ENCODE results near the gene SLC34A3. TPM values are rescaled to one million over a fixed set of nuclear protein-coding genes. Genes with fewer than 3 reads are reported as not detected.

The SLC34A3 gene
- total RNA-seq, 1 donor from 2014 or later, result not detected

GRCh38 chr9:137278721-137279711, 48.3 kb downstream of the SLC34A3 start:
- no peak for TF ChIP-seq CTCF (IDR thresholded peaks at IDR 0.05)
- ATAC-seq (ENCODE audit: low read depth), result no peak
- ChIA-PET POLR2A (no interaction called here), CTCF (no interaction called here)
- H3K27me3 Mint-ChIP-seq, result no peaks in the 10 kb centered on the region
- peaks cover 55% of the 10 kb centered on the region for H3K4me1 Mint-ChIP-seq
- H3K36me3 Mint-ChIP-seq (ENCODE audit: low read depth), result peaks cover 8% of the 10 kb centered on the region
- no peak overlapping the region for H3K4me3 Mint-ChIP-seq
- DNase-seq, result no peak
- intact Hi-C loops (cut with micrococcal nuclease), result loop anchor here (5.0 kb wide), 1 partner anchor 152 kb away; no protein-coding TSS in a partner anchor
- H3K9me3 Mint-ChIP-seq, result no peaks in the 10 kb centered on the region
- no peak overlapping the region for H3K27ac Mint-ChIP-seq

GRCh38 chr9:137279741-137280473, 49.2 kb downstream of the SLC34A3 start:
- no peak for ATAC-seq (ENCODE audit: low read depth)
- no peaks in the 10 kb centered on the region for H3K27me3 Mint-ChIP-seq
- no peak for DNase-seq
- peaks cover 8% of the 10 kb centered on the region for H3K36me3 Mint-ChIP-seq (ENCODE audit: low read depth)
- peaks cover 47% of the 10 kb centered on the region for H3K4me1 Mint-ChIP-seq
- ChIA-PET POLR2A (interaction anchor here (0.8 to 1.0 kb wide), 2 partner anchors 11 to 40 kb away, joined by 3 to 4 read pairs; no protein-coding TSS in a partner anchor), CTCF (interaction anchor here (0.9 kb wide), 1 partner anchor 43 kb away, joined by 5 read pairs; no protein-coding TSS in a partner anchor)
- no peak for TF ChIP-seq CTCF (IDR thresholded peaks at IDR 0.05)
- no peak overlapping the region for H3K27ac Mint-ChIP-seq
- H3K9me3 Mint-ChIP-seq, result no peaks in the 10 kb centered on the region
- no peak overlapping the region for H3K4me3 Mint-ChIP-seq
- intact Hi-C loops (cut with micrococcal nuclease), result loop anchor here (1.0 to 5.0 kb wide), 2 partner anchors 44 to 153 kb away; no protein-coding TSS in a partner anchor

GRCh38 chr9:137280474-137281344, 50.0 kb downstream of the SLC34A3 start:
- no peak for DNase-seq
- intact Hi-C loops (cut with micrococcal nuclease), result loop anchor here (1.0 kb wide), 1 partner anchor 44 kb away; no protein-coding TSS in a partner anchor
- Mint-ChIP-seq H3K9me3 (no peaks in the 10 kb centered on the region), H3K4me1 (peaks cover 39% of the 10 kb centered on the region), H3K27ac (no peak overlapping the region), H3K27me3 (no peaks in the 10 kb centered on the region), H3K4me3 (no peak overlapping the region), H3K36me3 (ENCODE audit: low read depth) (peaks cover 8% of the 10 kb centered on the region)
- CTCF ChIA-PET, result interaction anchor here (0.9 kb wide), 1 partner anchor 44 kb away, joined by 5 read pairs; no protein-coding TSS in a partner anchor
- ATAC-seq (ENCODE audit: low read depth), result peak; percentile 30
- POLR2A ChIA-PET, result interaction anchor here (0.8 to 1.0 kb wide), 2 partner anchors 12 to 41 kb away, joined by 3 to 4 read pairs; no protein-coding TSS in a partner anchor
- no peak for TF ChIP-seq CTCF (IDR thresholded peaks at IDR 0.05)

GRCh38 chr9:137281345-137282116, 50.8 kb downstream of the SLC34A3 start:
- DNase-seq, result no peak
- Mint-ChIP-seq H3K36me3 (ENCODE audit: low read depth) (peaks cover 8% of the 10 kb centered on the region), H3K4me1 (peaks cover 42% of the 10 kb centered on the region), H3K4me3 (no peak overlapping the region), H3K9me3 (no peaks in the 10 kb centered on the region), H3K27ac (no peak overlapping the region), H3K27me3 (no peaks in the 10 kb centered on the region)
- ChIA-PET POLR2A (no interaction called here), CTCF (interaction anchor here (1.5 kb wide), 1 partner anchor 45 kb away, joined by 4 read pairs; no protein-coding TSS in a partner anchor)
- no peak for ATAC-seq (ENCODE audit: low read depth)
- intact Hi-C loops (cut with micrococcal nuclease), result no loop called here
- TF ChIP-seq CTCF (IDR thresholded peaks at IDR 0.05), result no peak

Other genes starting within 250 kb of the SLC34A3 start
- gene LCNL1, start 247.9 kb upstream of the SLC34A3 start, total RNA-seq, result not detected in 2 replicates
- gene PAXX, start 238.5 kb upstream of the SLC34A3 start, total RNA-seq, result 43.4 and 47.8 TPM in 2 replicates
- gene CLIC3, start 234.3 kb upstream of the SLC34A3 start, total RNA-seq, result not detected in 2 replicates
- gene ABCA2, start 202.7 kb upstream of the SLC34A3 start, total RNA-seq, result 4.5 and 7.5 TPM in 2 replicates
- 3.9 and 5.0 TPM in 2 replicates for gene FUT7, start 198.8 kb upstream of the SLC34A3 start, total RNA-seq
- gene NPDC1, start 184.7 kb upstream of the SLC34A3 start, total RNA-seq, result 0.18 TPM in 1 of 2 replicates, not detected in the other
- gene ENTPD2, start 176.8 kb upstream of the SLC34A3 start, total RNA-seq, result not detected in 2 replicates
- gene SAPCD2, start 160.3 kb upstream of the SLC34A3 start, total RNA-seq, result 0.80 and 0.81 TPM in 2 replicates
- 13.4 and 17.2 TPM in 2 replicates for gene UAP1L1, start 153.4 kb upstream of the SLC34A3 start, total RNA-seq
- 33.6 and 37.7 TPM in 2 replicates for gene MAN1B1, start 143.9 kb upstream of the SLC34A3 start, total RNA-seq
- 254 and 259 TPM in 2 replicates for gene DPP7, start 116.2 kb upstream of the SLC34A3 start, total RNA-seq
- 0.22 TPM in 1 of 2 replicates, not detected in the other for gene GRIN1, start 91.7 kb upstream of the SLC34A3 start, total RNA-seq
- gene LRRC26, start 60.9 kb upstream of the SLC34A3 start, total RNA-seq, result 0.31 TPM in 1 of 2 replicates, not detected in the other
- not detected in 2 replicates for gene TMEM210, start 58.8 kb upstream of the SLC34A3 start, total RNA-seq
- gene ANAPC2, start 42.3 kb upstream of the SLC34A3 start, total RNA-seq, result 75.7 and 93.9 TPM in 2 replicates
- gene SSNA1, start 42.2 kb upstream of the SLC34A3 start, total RNA-seq, result 71.9 and 76.8 TPM in 2 replicates
- 9.3 and 11.4 TPM in 2 replicates for gene TPRN, start 30.2 kb upstream of the SLC34A3 start, total RNA-seq
- gene TMEM203, start 25.3 kb upstream of the SLC34A3 start, total RNA-seq, result 32.7 and 34.1 TPM in 2 replicates
- 27.5 and 38.7 TPM in 2 replicates for gene NDOR1, start 25.2 kb upstream of the SLC34A3 start, total RNA-seq
- gene RNF208, start 8.7 kb upstream of the SLC34A3 start, total RNA-seq, result 1.1 and 1.9 TPM in 2 replicates
- 0.39 and 0.53 TPM in 2 replicates for gene CYSRT1, start 5.7 kb upstream of the SLC34A3 start, total RNA-seq
- not detected in 2 replicates for gene RNF224, start 3.4 kb upstream of the SLC34A3 start, total RNA-seq
- 182 and 197 TPM in 2 replicates for gene TUBB4B, start 10.4 kb downstream of the SLC34A3 start, total RNA-seq
- 0.37 TPM in 1 of 2 replicates, not detected in the other for gene STPG3, start 20.4 kb downstream of the SLC34A3 start, total RNA-seq
- gene NELFB, start 24.4 kb downstream of the SLC34A3 start, total RNA-seq, result 56.1 and 58.2 TPM in 2 replicates
- gene TOR4A, start 46.8 kb downstream of the SLC34A3 start, total RNA-seq, result 7.9 and 9.1 TPM in 2 replicates
- 1.9 and 3.0 TPM in 2 replicates for gene NRARP, start 71.4 kb downstream of the SLC34A3 start, total RNA-seq
- gene EXD3, start 192.3 kb downstream of the SLC34A3 start, total RNA-seq, result 8.4 and 12.8 TPM in 2 replicates
- 2.6 and 3.9 TPM in 2 replicates for gene NOXA1, start 192.5 kb downstream of the SLC34A3 start, total RNA-seq
- not detected in 2 replicates for gene ENTPD8, start 210.5 kb downstream of the SLC34A3 start, total RNA-seq
- gene NSMF, start 228.4 kb downstream of the SLC34A3 start, total RNA-seq, result 22.5 and 24.7 TPM in 2 replicates

All from activated B cell treated with CpG ODN at 0.5 μM for 24 hours (primary cell).